Testis (tissue), 2 donors: ENCODE results near the gene SLC25A21.

Experiments
- POLR2A ChIP-seq: fragments of 450-650 bp; IDR thresholded peaks from one replicate; pipeline ENCODE4 v1.6.1; 2017; ENCODE audit warnings: antibody characterized with exemption, mild to moderate bottlenecking, moderate library complexity
- TF ChIP-seq, protein P1 (sequence below), 3 experiments: fragments of 450-650 bp in 2 of 3; fragments of 200-600 bp in 1 of 3; sonication (generic) in 1 of 3; IDR thresholded peaks; one replicate each; pipeline ENCODE4 v1.5.1; 2016 to 2019; ENCODE audit warnings: antibody characterized with exemption in 3 of 3, mild to moderate bottlenecking in 2 of 3, moderate library complexity in 1 of 3

GRCh38 chr14:36791402-36791801 lies 381.0 kb downstream of the SLC25A21 start:
- TF ChIP-seq, protein P1, sequence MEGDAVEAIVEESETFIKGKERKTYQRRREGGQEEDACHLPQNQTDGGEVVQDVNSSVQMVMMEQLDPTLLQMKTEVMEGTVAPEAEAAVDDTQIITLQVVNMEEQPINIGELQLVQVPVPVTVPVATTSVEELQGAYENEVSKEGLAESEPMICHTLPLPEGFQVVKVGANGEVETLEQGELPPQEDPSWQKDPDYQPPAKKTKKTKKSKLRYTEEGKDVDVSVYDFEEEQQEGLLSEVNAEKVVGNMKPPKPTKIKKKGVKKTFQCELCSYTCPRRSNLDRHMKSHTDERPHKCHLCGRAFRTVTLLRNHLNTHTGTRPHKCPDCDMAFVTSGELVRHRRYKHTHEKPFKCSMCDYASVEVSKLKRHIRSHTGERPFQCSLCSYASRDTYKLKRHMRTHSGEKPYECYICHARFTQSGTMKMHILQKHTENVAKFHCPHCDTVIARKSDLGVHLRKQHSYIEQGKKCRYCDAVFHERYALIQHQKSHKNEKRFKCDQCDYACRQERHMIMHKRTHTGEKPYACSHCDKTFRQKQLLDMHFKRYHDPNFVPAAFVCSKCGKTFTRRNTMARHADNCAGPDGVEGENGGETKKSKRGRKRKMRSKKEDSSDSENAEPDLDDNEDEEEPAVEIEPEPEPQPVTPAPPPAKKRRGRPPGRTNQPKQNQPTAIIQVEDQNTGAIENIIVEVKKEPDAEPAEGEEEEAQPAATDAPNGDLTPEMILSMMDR (IDR thresholded peaks at IDR 0.05), result no peak
- no peak for TF ChIP-seq POLR2A
